Pulmonary artery endothelial cell (primary cell): ENCODE results near the gene LSM4. TPM values are rescaled to one million over a fixed set of nuclear protein-coding genes. Genes with fewer than 3 reads are reported as not detected.
A peak's percentile ranks its signal among the peaks of the same experiment; 100 is the strongest.

ENCODE experiments used
- DNase-seq: peaks from one replicate; pipeline ENCODE4 v3.0.0-alpha.2; 2011; ENCODE audit warnings: low read depth, low spot score
- total RNA-seq: library from RNA; depleted of rRNA; stranded (reverse); fragments of >200 nt; gene quantifications from 2 replicates; pipeline ENCODE4 v1.2.3, GENCODE V29; 2014

LSM4 gene
- total RNA-seq, 1 donor from 2014 or later: 172 TPM

GRCh38 chr19:18292810-18293641 lies 29.9 kb downstream of the LSM4 start:
- DNase-seq: no peak

GRCh38 chr19:18292462-18292809 lies 30.4 kb downstream of the LSM4 start:
- DNase-seq: no peak

DNA sequence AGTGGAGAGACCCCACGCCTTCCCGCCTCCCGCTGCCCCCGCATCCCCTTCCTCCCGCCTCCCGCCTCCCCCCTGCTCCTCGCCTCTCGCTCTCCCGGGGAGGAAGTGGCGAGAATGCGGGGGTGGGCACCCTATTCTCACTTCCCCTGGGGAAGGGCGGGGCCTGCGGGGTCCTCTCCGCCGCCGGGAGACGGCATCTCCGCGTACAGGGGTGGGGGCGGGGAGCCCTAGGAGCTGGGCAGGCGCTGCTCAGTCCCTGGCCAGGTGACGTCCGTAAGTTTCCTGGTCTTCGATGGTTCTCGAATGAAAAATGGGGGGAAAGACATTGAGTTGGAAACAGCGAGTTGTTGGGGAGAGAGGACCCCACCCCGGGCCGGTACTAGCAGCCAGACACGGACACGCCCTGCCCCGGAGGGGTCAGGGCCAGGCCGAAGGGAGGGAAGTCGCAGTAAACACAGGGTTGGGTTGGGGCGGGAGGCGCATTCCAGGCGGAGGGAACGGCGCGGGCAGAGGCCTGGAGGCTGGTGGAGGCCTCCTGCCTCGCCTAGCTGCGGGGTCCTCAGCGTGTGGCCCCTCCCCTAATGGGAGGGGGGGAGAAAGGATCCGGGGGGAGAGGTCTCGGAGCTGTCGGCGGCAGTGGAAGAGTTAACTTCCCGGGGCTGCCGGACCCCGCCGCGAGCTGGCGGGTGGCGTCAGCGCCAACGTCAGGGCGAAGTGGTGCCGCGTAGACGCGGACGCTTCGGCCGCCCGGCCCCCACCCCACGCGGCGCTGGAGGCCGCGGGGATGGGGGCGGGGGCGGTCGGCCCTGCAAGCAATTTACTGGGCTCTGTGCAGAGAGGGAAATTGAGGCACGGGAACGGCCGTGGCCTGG lies 31.1 kb downstream of the LSM4 start:
- no peak for DNase-seq

- no peak for DNase-seq
These were observed 31.8 kb downstream of the LSM4 start for GRCh38 chr19:18291019-18291524.

GRCh38 chr19:18290302-18291018 lies 32.4 kb downstream of the LSM4 start:
- no peak for DNase-seq

GRCh38 chr19:18289471-18290301 lies 33.2 kb downstream of the LSM4 start:
- no peak for DNase-seq

DNA sequence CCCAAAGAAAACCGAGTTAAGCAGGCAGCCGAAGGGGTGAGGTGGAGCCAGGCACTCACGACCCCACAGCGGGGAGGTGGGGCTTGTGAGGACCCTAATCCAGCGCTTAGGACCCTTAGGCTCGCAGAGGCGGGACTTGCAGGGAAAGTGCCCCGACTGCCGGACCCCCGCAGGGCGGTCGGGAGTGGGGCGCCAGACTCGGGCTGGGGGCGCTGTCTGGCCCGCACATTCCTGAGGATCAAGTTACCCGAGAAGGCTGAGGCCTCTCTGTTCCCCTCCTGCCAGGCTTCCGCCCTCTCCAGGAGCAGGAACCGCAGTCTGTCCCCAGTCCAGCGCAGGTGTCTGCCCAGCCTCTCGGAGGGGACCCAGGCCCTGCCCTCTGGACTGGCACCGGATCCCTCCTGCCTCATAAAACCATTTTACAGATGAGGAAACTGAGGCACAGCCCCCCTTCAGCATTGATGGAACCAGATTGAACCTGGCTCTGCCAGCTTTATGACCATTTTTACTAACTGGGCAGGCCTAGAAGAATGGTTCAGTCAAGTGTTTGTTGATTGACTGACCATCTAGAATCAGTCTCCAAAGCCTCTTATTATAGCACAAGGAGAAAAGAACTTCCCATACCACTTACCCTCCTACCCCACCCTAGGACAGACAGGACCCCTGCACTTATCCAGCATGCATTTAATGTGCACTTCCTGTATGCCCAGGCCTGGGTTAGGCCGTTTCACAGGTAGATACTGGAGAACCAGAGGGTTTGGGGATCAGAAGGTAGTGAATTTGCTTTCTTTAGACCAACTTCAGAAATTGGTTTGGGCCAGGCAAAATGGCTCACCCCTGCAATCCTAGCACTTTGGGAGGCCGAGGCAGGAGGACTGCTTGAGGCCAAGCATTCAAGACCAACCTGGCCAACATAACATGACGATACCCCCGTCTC lies 34.8 kb downstream of the LSM4 start:
- DNase-seq: no peak

GRCh38 chr19:18286973-18287635 lies 35.8 kb downstream of the LSM4 start:
- DNase-seq: no peak

DNA sequence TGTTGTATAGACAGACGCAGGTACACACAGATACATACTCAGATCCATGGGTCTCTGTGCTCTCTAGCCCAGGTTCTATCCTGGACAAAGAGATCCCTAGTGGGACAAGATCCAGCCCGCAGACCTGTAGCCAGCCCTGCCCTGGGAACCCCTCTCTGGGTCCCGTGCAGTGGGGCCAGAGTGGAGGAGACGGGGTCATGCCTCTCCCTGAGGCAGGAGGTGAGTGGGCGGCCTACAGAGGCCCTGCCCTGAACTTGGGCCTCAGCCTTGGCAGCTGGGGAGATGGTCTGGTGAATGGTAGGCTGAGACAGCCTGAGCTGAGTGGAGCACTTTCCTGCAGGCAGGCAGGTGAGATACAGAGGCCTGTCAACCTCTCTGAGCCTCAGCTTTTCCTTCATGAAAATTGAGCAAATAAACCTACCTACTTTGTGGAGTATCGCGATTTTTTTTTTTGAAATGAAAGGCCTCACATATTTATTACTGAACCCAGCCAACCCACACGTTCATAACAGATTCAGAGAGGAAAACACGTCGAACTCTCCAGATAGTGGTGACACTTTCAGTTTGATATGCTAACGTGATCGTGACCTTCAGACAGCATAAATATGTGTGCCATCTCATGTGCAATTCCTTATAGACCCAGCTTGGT lies 38.0 kb downstream of the LSM4 start:
- no peak for DNase-seq

DNA sequence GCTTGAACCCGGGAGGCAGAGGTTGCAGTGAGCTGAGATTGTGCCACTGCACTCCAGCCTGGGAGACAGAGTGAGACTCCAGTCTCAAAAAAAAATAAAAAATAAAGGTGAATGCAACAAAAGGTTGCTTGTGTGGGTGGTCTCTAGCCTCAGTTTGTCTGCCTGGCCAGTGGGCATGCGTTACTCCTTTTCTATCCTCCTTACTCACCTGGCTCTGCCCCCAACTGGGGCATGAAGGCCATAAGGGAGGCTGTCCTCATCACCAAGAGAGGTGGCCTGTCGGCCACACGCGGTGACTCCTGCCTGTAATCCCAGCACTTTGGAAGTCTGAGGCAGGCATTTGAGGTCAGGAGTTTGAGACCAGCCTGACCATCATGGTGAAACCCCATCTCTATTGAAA lies 39.5 kb downstream of the LSM4 start:
- DNase-seq: no peak

GRCh38 chr19:18282788-18283141 lies 40.1 kb downstream of the LSM4 start:
- no peak for DNase-seq

GRCh38 chr19:18282021-18282787 lies 40.7 kb downstream of the LSM4 start:
- DNase-seq: no peak

GRCh38 chr19:18281082-18282020 lies 41.5 kb downstream of the LSM4 start, which contains the start of gene JUND:
JUND (minus strand) TSS chr19:18281622; CDS start chr19:18281484, 138 bp downstream.
- peak; percentile 86 for DNase-seq

- no peak for DNase-seq
These were observed 42.4 kb downstream of the LSM4 start for GRCh38 chr19:18280247-18281081.

GRCh38 chr19:18279516-18280246 lies 43.2 kb downstream of the LSM4 start:
- peak; percentile 72 for DNase-seq
